ENCODE results near the gene ABL1.

ABL1 gene

DNA sequence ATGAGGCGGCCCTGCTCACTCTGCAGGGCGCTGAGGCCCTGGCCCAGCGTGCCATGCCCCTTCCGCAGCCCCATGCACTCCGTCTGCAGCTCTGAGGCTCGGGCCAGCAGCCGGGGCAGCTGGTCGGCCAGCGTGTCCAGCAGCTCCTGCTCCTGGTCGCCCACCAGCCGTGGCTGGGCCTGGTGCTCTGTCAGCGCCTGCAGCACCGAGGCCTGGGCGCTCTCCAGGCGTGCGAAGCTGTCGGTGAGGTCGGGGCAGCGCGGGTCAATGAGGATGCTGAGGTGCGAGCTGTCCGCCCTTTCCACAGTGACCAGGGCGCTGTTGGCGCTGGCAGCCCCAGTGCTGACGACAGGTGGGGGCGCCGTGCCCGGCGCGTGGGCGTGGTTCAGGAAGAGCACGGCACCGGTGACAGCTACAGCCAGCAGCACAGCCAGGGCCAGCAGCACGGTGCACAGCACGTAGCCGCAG lies 94.6 kb downstream of the ABL1 start:
- H3K9ac ChIP-seq (ENCODE audit: low read length), result no peak overlapping the region
- H3K4me2 ChIP-seq (ENCODE audit: low read depth, low read length, poor library complexity, severe bottlenecking), result no peak overlapping the region
- no peaks in the 10 kb centered on the region for H3K79me2 ChIP-seq (ENCODE audit: insufficient read depth, low read length)
- no peaks in the 10 kb centered on the region for H3K9me3 ChIP-seq (ENCODE audit: insufficient read depth, low read length)
- H3K36me3 ChIP-seq (ENCODE audit: low read length), result no peaks in the 10 kb centered on the region
- no peak overlapping the region for H2AFZ ChIP-seq (ENCODE audit: low read depth, low read length, severe bottlenecking)
- H3K27me3 ChIP-seq (ENCODE audit: low read length), result no peaks in the 10 kb centered on the region
- no peaks in the 10 kb centered on the region for H4K20me1 ChIP-seq (ENCODE audit: low read depth, low read length)
- no peak overlapping the region for H3K4me3 ChIP-seq (ENCODE audit: insufficient read depth, low read length, poor library complexity, severe bottlenecking)
- no peak overlapping the region for H3K27ac ChIP-seq (ENCODE audit: low read depth, low read length)
- no peaks in the 10 kb centered on the region for H3F3A ChIP-seq (ENCODE audit: insufficient read depth)
- no peak for TF ChIP-seq EZH2phosphoT487 (conservative IDR thresholded peaks at IDR 0.05; ENCODE audit: low read length)
- TF ChIP-seq, protein P1, sequence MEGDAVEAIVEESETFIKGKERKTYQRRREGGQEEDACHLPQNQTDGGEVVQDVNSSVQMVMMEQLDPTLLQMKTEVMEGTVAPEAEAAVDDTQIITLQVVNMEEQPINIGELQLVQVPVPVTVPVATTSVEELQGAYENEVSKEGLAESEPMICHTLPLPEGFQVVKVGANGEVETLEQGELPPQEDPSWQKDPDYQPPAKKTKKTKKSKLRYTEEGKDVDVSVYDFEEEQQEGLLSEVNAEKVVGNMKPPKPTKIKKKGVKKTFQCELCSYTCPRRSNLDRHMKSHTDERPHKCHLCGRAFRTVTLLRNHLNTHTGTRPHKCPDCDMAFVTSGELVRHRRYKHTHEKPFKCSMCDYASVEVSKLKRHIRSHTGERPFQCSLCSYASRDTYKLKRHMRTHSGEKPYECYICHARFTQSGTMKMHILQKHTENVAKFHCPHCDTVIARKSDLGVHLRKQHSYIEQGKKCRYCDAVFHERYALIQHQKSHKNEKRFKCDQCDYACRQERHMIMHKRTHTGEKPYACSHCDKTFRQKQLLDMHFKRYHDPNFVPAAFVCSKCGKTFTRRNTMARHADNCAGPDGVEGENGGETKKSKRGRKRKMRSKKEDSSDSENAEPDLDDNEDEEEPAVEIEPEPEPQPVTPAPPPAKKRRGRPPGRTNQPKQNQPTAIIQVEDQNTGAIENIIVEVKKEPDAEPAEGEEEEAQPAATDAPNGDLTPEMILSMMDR (IDR thresholded peaks at IDR 0.05; ENCODE audit: insufficient read depth, low read length, poor library complexity, severe bottlenecking), result no peak
- H3K9me2 ChIP-seq (replicated peaks; ENCODE audit: insufficient read depth, low read length), result no peaks in the 10 kb centered on the region

DNA sequence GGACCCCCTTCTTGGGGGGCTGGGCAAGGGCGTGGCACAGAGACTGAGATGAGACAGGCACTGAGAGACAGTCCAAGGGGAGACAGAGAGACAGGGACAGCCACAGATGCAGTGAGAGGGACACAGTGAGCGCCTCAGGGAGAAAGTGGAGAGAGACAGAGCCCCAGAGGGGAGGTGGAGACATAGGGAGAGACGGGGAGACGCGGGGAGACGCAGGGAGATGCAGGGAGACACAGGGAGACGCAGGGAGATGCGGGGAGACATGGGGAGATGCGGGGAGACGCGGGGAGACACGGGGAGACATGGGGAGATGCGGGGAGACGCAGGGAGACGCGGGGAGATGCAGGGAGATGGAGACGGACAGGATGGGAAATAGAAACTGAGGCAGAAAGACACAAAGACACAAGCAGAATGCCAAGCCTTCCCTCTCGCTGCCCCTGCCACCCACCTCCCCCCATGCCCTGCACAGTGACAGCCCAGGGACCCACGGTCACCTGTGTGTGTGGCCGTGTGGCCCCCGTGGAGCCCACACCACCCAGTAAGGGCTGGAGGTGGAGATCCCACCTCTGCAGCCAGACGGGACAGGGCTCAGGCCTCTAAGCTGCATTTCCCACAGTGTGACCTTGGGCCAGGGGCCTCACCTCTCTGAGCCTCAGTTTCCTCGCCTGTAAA lies 95.2 kb downstream of the ABL1 start:
- Histone ChIP-seq H3K79me2 (ENCODE audit: insufficient read depth, low read length) (no peaks in the 10 kb centered on the region), H3K4me2 (ENCODE audit: low read depth, low read length, poor library complexity, severe bottlenecking) (no peak overlapping the region), H3K27me3 (ENCODE audit: low read length) (no peaks in the 10 kb centered on the region), H3K36me3 (ENCODE audit: low read length) (no peaks in the 10 kb centered on the region), H3F3A (ENCODE audit: insufficient read depth) (no peaks in the 10 kb centered on the region), H3K9me2 (replicated peaks; ENCODE audit: insufficient read depth, low read length) (no peaks in the 10 kb centered on the region), H3K27ac (ENCODE audit: low read depth, low read length) (no peak overlapping the region), H2AFZ (ENCODE audit: low read depth, low read length, severe bottlenecking) (no peak overlapping the region), H3K9me3 (ENCODE audit: insufficient read depth, low read length) (no peaks in the 10 kb centered on the region), H3K4me3 (ENCODE audit: insufficient read depth, low read length, poor library complexity, severe bottlenecking) (no peak overlapping the region), H3K9ac (ENCODE audit: low read length) (no peak overlapping the region), H4K20me1 (ENCODE audit: low read depth, low read length) (no peaks in the 10 kb centered on the region)
- no peak for TF ChIP-seq EZH2phosphoT487 (conservative IDR thresholded peaks at IDR 0.05; ENCODE audit: low read length)
- TF ChIP-seq, protein P1 (IDR thresholded peaks at IDR 0.05; ENCODE audit: insufficient read depth, low read length, poor library complexity, severe bottlenecking), result no peak

DNA sequence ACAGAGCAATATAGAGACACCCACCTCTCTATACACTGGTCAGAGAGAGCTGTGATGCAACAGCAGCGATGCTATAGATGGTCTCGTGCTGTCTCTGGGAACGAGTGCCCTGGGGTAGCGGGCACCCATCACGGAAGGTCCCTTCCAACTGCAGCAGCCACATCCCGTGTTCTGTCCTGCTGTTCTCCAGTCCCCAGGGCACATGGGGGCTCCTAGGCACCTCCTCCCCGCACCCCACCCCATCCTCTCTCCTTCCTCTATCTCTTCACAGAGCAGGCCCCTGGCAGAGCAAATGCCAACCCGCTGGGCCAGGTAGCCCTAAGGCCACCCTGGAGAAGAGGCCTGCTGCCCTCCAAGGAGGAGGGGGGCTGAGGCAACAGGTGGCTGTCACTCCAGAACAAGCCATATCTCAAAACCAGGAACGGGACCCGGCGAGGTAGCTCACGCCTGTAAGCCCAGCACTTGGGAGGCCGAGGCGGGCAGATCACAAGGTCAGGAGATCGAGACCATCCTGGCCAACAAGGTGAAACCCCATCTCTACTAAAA lies 95.8 kb downstream of the ABL1 start:
- Histone ChIP-seq H3K27ac (ENCODE audit: low read depth, low read length) (no peak overlapping the region), H3K9me2 (replicated peaks; ENCODE audit: insufficient read depth, low read length) (no peaks in the 10 kb centered on the region), H3K27me3 (ENCODE audit: low read length) (no peaks in the 10 kb centered on the region), H4K20me1 (ENCODE audit: low read depth, low read length) (no peaks in the 10 kb centered on the region), H3K36me3 (ENCODE audit: low read length) (no peaks in the 10 kb centered on the region), H3F3A (ENCODE audit: insufficient read depth) (no peaks in the 10 kb centered on the region), H3K4me3 (ENCODE audit: insufficient read depth, low read length, poor library complexity, severe bottlenecking) (no peak overlapping the region), H3K9ac (ENCODE audit: low read length) (no peak overlapping the region), H3K4me2 (ENCODE audit: low read depth, low read length, poor library complexity, severe bottlenecking) (no peak overlapping the region), H3K79me2 (ENCODE audit: insufficient read depth, low read length) (no peaks in the 10 kb centered on the region), H3K9me3 (ENCODE audit: insufficient read depth, low read length) (no peaks in the 10 kb centered on the region), H2AFZ (ENCODE audit: low read depth, low read length, severe bottlenecking) (no peak overlapping the region)
- TF ChIP-seq EZH2phosphoT487 (conservative IDR thresholded peaks at IDR 0.05; ENCODE audit: low read length), result no peak
- TF ChIP-seq, protein P1 (IDR thresholded peaks at IDR 0.05; ENCODE audit: insufficient read depth, low read length, poor library complexity, severe bottlenecking), result no peak

Measured in SU-DHL-6 (cell line).